ENCODE results near the gene MAG.
A peak's percentile ranks its signal among the peaks of the same experiment; 100 is the strongest.

The MAG gene

DNA sequence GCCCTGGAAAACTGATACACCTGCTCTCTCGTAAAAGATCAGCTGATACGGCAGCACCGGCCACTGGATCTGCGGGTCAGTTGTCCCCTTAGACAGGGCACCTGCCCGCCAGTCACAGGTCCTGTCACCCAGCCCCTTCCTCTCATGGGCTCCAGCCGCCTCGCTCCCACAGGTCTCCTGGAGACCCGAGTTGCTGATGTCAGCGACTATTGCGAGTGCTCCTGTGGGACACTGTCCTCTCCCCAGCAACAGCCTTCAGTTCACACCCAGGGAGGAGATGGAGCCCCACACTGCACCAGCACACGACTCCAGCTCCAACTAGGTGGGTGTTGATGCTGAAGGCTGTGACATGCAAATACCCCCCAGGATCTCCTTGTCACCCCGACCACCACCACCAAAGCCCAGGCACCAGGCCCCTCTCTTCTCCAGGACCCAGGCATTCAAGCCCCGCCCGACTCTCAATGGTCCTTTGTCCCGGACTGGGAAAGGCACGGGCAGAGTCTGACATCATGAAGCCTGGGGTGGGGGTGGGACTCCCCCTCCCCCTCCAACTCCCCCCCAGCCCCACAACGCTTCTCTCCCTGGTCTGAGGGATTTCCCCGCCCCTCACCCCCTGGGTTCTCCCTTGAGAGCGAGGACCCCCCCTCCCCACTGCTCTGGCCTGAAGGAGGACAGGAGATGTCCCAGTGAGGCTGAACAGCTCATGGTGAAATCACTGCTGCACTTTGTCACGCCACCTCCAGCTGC is 1.4 kb upstream of the MAG start:
- DNase-seq (ENCODE audit: low read depth in 2 of 2): no peak
- H3K4me3 ChIP-seq (replicated peaks in 1 of 2; ENCODE audit: low read depth in 2 of 2, low read length in 2 of 2): no peak overlapping the region
- TF ChIP-seq, protein P1, sequence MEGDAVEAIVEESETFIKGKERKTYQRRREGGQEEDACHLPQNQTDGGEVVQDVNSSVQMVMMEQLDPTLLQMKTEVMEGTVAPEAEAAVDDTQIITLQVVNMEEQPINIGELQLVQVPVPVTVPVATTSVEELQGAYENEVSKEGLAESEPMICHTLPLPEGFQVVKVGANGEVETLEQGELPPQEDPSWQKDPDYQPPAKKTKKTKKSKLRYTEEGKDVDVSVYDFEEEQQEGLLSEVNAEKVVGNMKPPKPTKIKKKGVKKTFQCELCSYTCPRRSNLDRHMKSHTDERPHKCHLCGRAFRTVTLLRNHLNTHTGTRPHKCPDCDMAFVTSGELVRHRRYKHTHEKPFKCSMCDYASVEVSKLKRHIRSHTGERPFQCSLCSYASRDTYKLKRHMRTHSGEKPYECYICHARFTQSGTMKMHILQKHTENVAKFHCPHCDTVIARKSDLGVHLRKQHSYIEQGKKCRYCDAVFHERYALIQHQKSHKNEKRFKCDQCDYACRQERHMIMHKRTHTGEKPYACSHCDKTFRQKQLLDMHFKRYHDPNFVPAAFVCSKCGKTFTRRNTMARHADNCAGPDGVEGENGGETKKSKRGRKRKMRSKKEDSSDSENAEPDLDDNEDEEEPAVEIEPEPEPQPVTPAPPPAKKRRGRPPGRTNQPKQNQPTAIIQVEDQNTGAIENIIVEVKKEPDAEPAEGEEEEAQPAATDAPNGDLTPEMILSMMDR (IDR thresholded peaks at IDR 0.05; ENCODE audit: low read depth, low read length): no peak

GRCh38 chr19:35291259-35291658 is 702 bp upstream of the MAG start:
- H3K4me3 ChIP-seq (replicated peaks in 1 of 2; ENCODE audit: low read depth in 2 of 2, low read length in 2 of 2): no peak overlapping the region
- TF ChIP-seq, protein P1 (IDR thresholded peaks at IDR 0.05; ENCODE audit: low read depth, low read length): no peak

GRCh38 chr19:35292421-35293362 is 731 bp downstream of the MAG start:
- no peak for DNase-seq (ENCODE audit: low read depth in 2 of 2)

More at GRCh38 chr19:35291259-35291658, 702 bp upstream of the MAG start:
- no peak for DNase-seq (ENCODE audit: low read depth in 2 of 2)

DNA sequence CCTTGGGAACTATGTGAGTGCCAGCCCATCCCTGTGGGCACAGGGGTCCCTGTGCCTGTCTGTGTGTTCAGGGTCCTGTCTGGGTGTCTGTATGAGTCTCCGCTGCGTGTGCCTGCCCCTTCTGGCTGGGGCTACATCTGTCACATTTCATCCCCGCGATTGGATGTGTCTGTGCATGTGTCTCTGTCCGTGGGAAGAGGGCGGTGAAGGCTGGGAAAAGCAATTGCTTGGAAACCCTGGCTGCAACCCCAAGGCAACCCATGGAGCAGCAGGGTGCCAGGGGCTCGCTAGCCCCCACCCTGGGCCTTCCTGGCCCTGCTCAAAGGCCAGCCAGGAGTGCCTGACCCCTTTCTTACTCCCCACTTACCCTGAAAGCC is 1.4 kb downstream of the MAG start:
- H3K4me3 ChIP-seq (replicated peaks in 1 of 2; ENCODE audit: low read depth in 2 of 2, low read length in 2 of 2): no peak overlapping the region
- TF ChIP-seq, protein P1 (IDR thresholded peaks at IDR 0.05; ENCODE audit: low read depth, low read length): no peak
- DNase-seq (ENCODE audit: low read depth in 2 of 2): no peak

More at GRCh38 chr19:35292421-35293362, 731 bp downstream of the MAG start:
- no peak overlapping the region for H3K4me3 ChIP-seq (replicated peaks in 1 of 2; ENCODE audit: low read depth in 2 of 2, low read length in 2 of 2)
- TF ChIP-seq, protein P1 (IDR thresholded peaks at IDR 0.05; ENCODE audit: low read depth, low read length): no peak

DNA sequence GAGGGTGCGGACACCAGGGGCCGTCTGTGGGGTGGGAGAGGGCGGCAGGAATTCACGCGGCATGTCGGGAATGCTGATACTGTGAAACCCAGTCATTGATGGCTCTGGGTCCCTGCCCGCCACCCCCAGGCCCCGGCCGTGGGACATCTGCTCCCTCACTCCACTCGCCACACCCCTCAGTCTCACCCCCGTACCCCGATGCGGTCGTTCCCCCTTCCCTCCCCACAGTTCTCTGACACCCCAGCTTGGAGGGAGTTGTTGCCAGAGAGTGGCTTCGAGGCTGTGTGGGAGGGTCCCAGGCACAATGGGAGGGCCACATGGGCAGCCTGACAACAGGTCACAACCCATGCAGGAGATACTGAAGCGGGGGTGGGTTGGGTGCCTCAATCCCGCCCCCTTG is 1.8 kb downstream of the MAG start:
- no peak for DNase-seq (ENCODE audit: low read depth in 2 of 2)
- TF ChIP-seq, protein P1 (IDR thresholded peaks at IDR 0.05; ENCODE audit: low read depth, low read length): no peak
- H3K4me3 ChIP-seq (replicated peaks in 1 of 2; ENCODE audit: low read depth in 2 of 2, low read length in 2 of 2): no peak overlapping the region

DNA sequence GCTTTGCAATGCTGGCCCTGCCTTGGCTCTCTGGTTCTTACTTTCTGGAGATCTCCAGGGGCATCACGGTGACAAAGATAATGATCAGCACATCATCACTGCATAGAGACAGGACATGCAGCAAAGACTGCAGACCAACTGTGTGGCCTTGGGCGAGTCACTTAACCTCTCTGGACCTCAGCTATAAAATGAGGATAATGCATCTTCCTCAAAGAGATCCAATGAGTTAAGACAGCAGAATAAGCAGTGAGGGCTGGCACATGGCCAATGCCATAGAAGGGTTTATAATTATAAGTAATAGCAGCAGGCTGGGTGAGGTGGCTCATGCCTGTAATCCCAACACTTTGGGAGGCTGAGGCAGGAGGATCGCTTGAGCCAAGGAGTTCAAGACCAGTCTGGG is 2.4 kb downstream of the MAG start:
- no peak overlapping the region for H3K4me3 ChIP-seq (replicated peaks in 1 of 2; ENCODE audit: low read depth in 2 of 2, low read length in 2 of 2)
- TF ChIP-seq, protein P1 (IDR thresholded peaks at IDR 0.05; ENCODE audit: low read depth, low read length): no peak
- peak in 1 of 2 donors; percentile 9 for DNase-seq (ENCODE audit: low read depth in 2 of 2)

All from cardiac fibroblast (primary cell).